Stimulated activated naive B cell treated with anti-CD40 and anti-IgM and Interleukin-4, amounts not matched to agents 10 μg/mL and 1 μg/mL and 100 μg/mL, for 72 hours (primary cell): ENCODE data around the gene EFNB3.

ENCODE experiments used
- ATAC-seq, 2 donors: fragments of 150-1000 bp; cut with Tn5 transposase; replicated peaks; 2 replicates each; pipeline ENCODE4 v1.10.0; 2021; ENCODE audit warnings: moderate library complexity in 1 of 2
- DNase-seq: peaks from one replicate; pipeline ENCODE4 v3.0.0; 2021
- H3K27ac Mint-ChIP-seq: one replicate; pipeline ENCODE4 v1.8.0; 2022; ENCODE audit warnings: mild to moderate bottlenecking, mixed read lengths
- H3K27me3 Mint-ChIP-seq, 2 donors: one replicate each; pipeline ENCODE4 v1.8.0; 2022; ENCODE audit warnings: mixed read lengths in 2 of 2
- H3K36me3 Mint-ChIP-seq, 2 donors: one replicate each; pipeline ENCODE4 v1.8.0; 2022; ENCODE audit warnings: mixed read lengths in 2 of 2, mild to moderate bottlenecking in 1 of 2
- H3K4me1 Mint-ChIP-seq, 2 donors: one replicate each; pipeline ENCODE4 v1.8.0; 2022; ENCODE audit warnings: mixed read lengths in 2 of 2, mild to moderate bottlenecking in 1 of 2
- H3K4me3 Mint-ChIP-seq, 2 donors: one replicate each; pipeline ENCODE4 v1.8.0; 2022; ENCODE audit warnings: mild to moderate bottlenecking in 2 of 2, mixed read lengths in 2 of 2, moderate library complexity in 1 of 2
- H3K9me3 Mint-ChIP-seq, 2 donors: one replicate each; pipeline ENCODE4 v1.8.0; 2022; ENCODE audit warnings: mixed read lengths in 2 of 2, mild to moderate bottlenecking in 1 of 2

The EFNB3 gene

GRCh38 chr17:7704601-7705268 lies at the start of gene EFNB3:
Gene EFNB3, plus strand, starts transcription at chr17:7705202. Its CDS starts 397 bp downstream, at chr17:7705599.
- peak within 1 kb of the TSS; percentile 79 to 81 for H3K4me3 Mint-ChIP-seq
- H3K4me1 Mint-ChIP-seq, result peaks cover 18 to 28% of the 10 kb centered on the region in 2 donors
- DNase-seq (no peak), ATAC-seq (peak; percentile 19 to 33)
- peaks cover 64 to 67% of the 10 kb centered on the region in 2 donors for H3K27me3 Mint-ChIP-seq
- H3K36me3 Mint-ChIP-seq, result peaks cover 34 to 47% of the 10 kb centered on the region in 2 donors
- H3K9me3 Mint-ChIP-seq, result no peaks in the 10 kb centered on the region
- H3K27ac Mint-ChIP-seq, result peak within 1 kb of the TSS; percentile 25

GRCh38 chr17:7655541-7655840 lies 49.5 kb upstream of the EFNB3 start:
- no peak overlapping the region for H3K4me3 Mint-ChIP-seq
- DNase-seq (peak; percentile 20), ATAC-seq (peak in 1 of 2 donors; percentile 13)
- no peaks in the 10 kb centered on the region for H3K36me3 Mint-ChIP-seq
- H3K4me1 Mint-ChIP-seq, result peaks cover 10 to 20% of the 10 kb centered on the region in 2 donors
- no peak overlapping the region for H3K27ac Mint-ChIP-seq
- no peaks in the 10 kb centered on the region for H3K9me3 Mint-ChIP-seq
- H3K27me3 Mint-ChIP-seq, result peaks cover 37 to 39% of the 10 kb centered on the region in 2 donors

GRCh38 chr17:7656958-7657609 lies 47.9 kb upstream of the EFNB3 start:
- no peak overlapping the region for H3K4me3 Mint-ChIP-seq
- no peak for ATAC-seq
- no peaks in the 10 kb centered on the region for H3K36me3 Mint-ChIP-seq
- no peaks in the 10 kb centered on the region for H3K9me3 Mint-ChIP-seq
- peak overlapping the region; percentile 53 for H3K27ac Mint-ChIP-seq
- peaks cover 4 to 11% of the 10 kb centered on the region in 2 donors for H3K4me1 Mint-ChIP-seq
- DNase-seq, result no peak
- H3K27me3 Mint-ChIP-seq, result peaks cover 24 to 26% of the 10 kb centered on the region in 2 donors

GRCh38 chr17:7667656-7668406 lies 37.2 kb upstream of the EFNB3 start:
- Mint-ChIP-seq H3K36me3 (peaks cover 31 to 44% of the 10 kb centered on the region in 2 donors), H3K27ac (peak overlapping the region; percentile 77), H3K9me3 (no peaks in the 10 kb centered on the region), H3K4me1 (no peaks in the 10 kb centered on the region), H3K27me3 (no peaks in the 10 kb centered on the region), H3K4me3 (no peak overlapping the region)
- DNase-seq (no peak), ATAC-seq (no peak)

- Mint-ChIP-seq H3K4me1 (no peaks in the 10 kb centered on the region), H3K36me3 (peaks cover 34 to 49% of the 10 kb centered on the region in 2 donors), H3K27me3 (no peaks in the 10 kb centered on the region), H3K9me3 (peaks cover 2 to 3% of the 10 kb centered on the region in 2 donors), H3K27ac (no peak overlapping the region), H3K4me3 (no peak overlapping the region)
- ATAC-seq (no peak), DNase-seq (no peak)
Measured at GRCh38 chr17:7668482-7668881, 36.5 kb upstream of the EFNB3 start.

GRCh38 chr17:7673239-7673638 lies 31.8 kb upstream of the EFNB3 start:
- Mint-ChIP-seq H3K4me1 (no peaks in the 10 kb centered on the region), H3K4me3 (no peak overlapping the region), H3K27ac (no peak overlapping the region), H3K36me3 (peaks cover 51 to 63% of the 10 kb centered on the region in 2 donors), H3K9me3 (peaks cover 9 to 10% of the 10 kb centered on the region in 2 donors), H3K27me3 (no peaks in the 10 kb centered on the region)
- no peak for DNase-seq
- no peak for ATAC-seq

- Mint-ChIP-seq H3K9me3 (peaks cover 9 to 10% of the 10 kb centered on the region in 2 donors), H3K4me3 (no peak overlapping the region), H3K27me3 (no peaks in the 10 kb centered on the region), H3K27ac (no peak overlapping the region), H3K36me3 (peaks cover 47 to 53% of the 10 kb centered on the region in 2 donors), H3K4me1 (peaks cover 0 to 1% of the 10 kb centered on the region in 2 donors)
- ATAC-seq, result no peak
- DNase-seq, result no peak
Measured at GRCh38 chr17:7674934-7675333, 30.1 kb upstream of the EFNB3 start.

GRCh38 chr17:7676533-7676932 lies 28.5 kb upstream of the EFNB3 start:
- H3K36me3 Mint-ChIP-seq, result peaks cover 41 to 45% of the 10 kb centered on the region in 2 donors
- DNase-seq (no peak), ATAC-seq (no peak)
- H3K4me1 Mint-ChIP-seq, result peaks cover 0 to 1% of the 10 kb centered on the region in 2 donors
- no peaks in the 10 kb centered on the region for H3K27me3 Mint-ChIP-seq
- peaks cover 9 to 10% of the 10 kb centered on the region in 2 donors for H3K9me3 Mint-ChIP-seq
- H3K4me3 Mint-ChIP-seq, result no peak overlapping the region
- H3K27ac Mint-ChIP-seq, result no peak overlapping the region

- DNase-seq (no peak), ATAC-seq (no peak)
- no peak overlapping the region for H3K27ac Mint-ChIP-seq
- no peak overlapping the region for H3K4me3 Mint-ChIP-seq
- peaks cover 9 to 10% of the 10 kb centered on the region in 2 donors for H3K9me3 Mint-ChIP-seq
- no peaks in the 10 kb centered on the region for H3K27me3 Mint-ChIP-seq
- H3K36me3 Mint-ChIP-seq, result peaks cover 38 to 41% of the 10 kb centered on the region in 2 donors
- peaks cover 3 to 4% of the 10 kb centered on the region in 2 donors for H3K4me1 Mint-ChIP-seq
Measured at GRCh38 chr17:7677388-7678067, 27.5 kb upstream of the EFNB3 start.

GRCh38 chr17:7684851-7685532 lies 20.0 kb upstream of the EFNB3 start:
- peaks cover 19 to 42% of the 10 kb centered on the region in 2 donors for H3K4me1 Mint-ChIP-seq
- H3K36me3 Mint-ChIP-seq, result peaks cover 14 to 28% of the 10 kb centered on the region in 2 donors
- no peaks in the 10 kb centered on the region for H3K27me3 Mint-ChIP-seq
- H3K9me3 Mint-ChIP-seq, result no peaks in the 10 kb centered on the region
- DNase-seq (no peak), ATAC-seq (no peak)
- H3K27ac Mint-ChIP-seq, result peak overlapping the region; percentile 99
- H3K4me3 Mint-ChIP-seq, result peak overlapping the region; percentile 88 to 91

- H3K27ac Mint-ChIP-seq, result peak overlapping the region; percentile 99
- peak; percentile 87 for DNase-seq
- H3K4me1 Mint-ChIP-seq, result peaks cover 23 to 46% of the 10 kb centered on the region in 2 donors
- peak; percentile 70 to 74 for ATAC-seq
- H3K27me3 Mint-ChIP-seq, result no peaks in the 10 kb centered on the region
- peak overlapping the region; percentile 88 to 91 for H3K4me3 Mint-ChIP-seq
- peaks cover 14 to 32% of the 10 kb centered on the region in 2 donors for H3K36me3 Mint-ChIP-seq
- no peaks in the 10 kb centered on the region for H3K9me3 Mint-ChIP-seq
Measured at GRCh38 chr17:7685533-7686221, 19.3 kb upstream of the EFNB3 start.

GRCh38 chr17:7686222-7687071 lies 18.6 kb upstream of the EFNB3 start:
- peak; percentile 82 for DNase-seq
- Mint-ChIP-seq H3K36me3 (peaks cover 14 to 38% of the 10 kb centered on the region in 2 donors), H3K9me3 (no peaks in the 10 kb centered on the region), H3K4me1 (peaks cover 25 to 46% of the 10 kb centered on the region in 2 donors), H3K27ac (peak overlapping the region; percentile 99), H3K27me3 (no peaks in the 10 kb centered on the region), H3K4me3 (peak overlapping the region; percentile 88 to 91)
- peak; percentile 48 to 61 for ATAC-seq
